ENCODE results near the gene SH3GLB1. TPM values are rescaled to one million over a fixed set of nuclear protein-coding genes. Genes with fewer than 3 reads are reported as not detected.
A peak's percentile ranks its signal among the peaks of the same experiment; 100 is the strongest.

SH3GLB1 gene
- total and polyA plus RNA-seq, 2 of the 4 experiments (the other 2 are of a cell fraction), result 22.2 to 36.5 TPM

DNA sequence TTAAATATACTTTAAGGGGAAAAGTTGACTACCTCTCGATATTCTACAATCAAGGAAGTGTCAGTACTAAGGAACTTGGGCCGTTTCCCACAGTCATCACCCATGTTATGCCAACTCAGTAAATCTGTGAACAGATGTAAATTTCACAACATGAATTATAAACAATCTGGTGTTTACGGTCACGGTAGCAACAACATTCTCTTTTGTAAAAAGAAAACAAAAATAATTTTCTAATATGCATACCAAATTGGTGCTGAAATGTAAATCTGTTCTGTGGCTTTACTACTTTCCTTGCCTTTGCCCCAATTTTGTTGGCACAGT lies 1.2 kb downstream of the SH3GLB1 start:
- POLR2A ChIA-PET (ENCODE audit: unreplicated experiment), result no interaction called here
- dilution Hi-C loops (cut with HindIII; ENCODE audit: low sequenced_read_pairs, unreplicated experiment), result no loop called here

More for the DNA sequence above, 1.2 kb downstream of the SH3GLB1 start:
- peak overlapping the region; percentile 100 for H3K4me2 ChIP-seq (ENCODE audit: low read depth, low read length)
- H2BK5ac ChIP-seq (ENCODE audit: low read depth, low read length, poor library complexity, severe bottlenecking), result peak overlapping the region; percentile 87
- H3K4me1 ChIP-seq (ENCODE audit: control insufficient read depth, insufficient read depth, low read length), result no peaks in the 10 kb centered on the region; the same call in 1 of the 2 replicates
- no peak overlapping the region for H2AFZ ChIP-seq (replicated peaks; ENCODE audit: low read length, poor library complexity)
- WGBS, 2 experiments (ENCODE audit: extremely low coverage in 2 of 2, insufficient read length in 1 of 2), result no CpG with 5 or more reads among the region's 4 CpGs
- H4K91ac ChIP-seq (ENCODE audit: insufficient read depth, low read depth, low read length), result no peak overlapping the region
- no peak overlapping the region for H2BK20ac ChIP-seq (ENCODE audit: low read depth, low read length)
- no peak overlapping the region for H2BK120ac ChIP-seq (ENCODE audit: low read depth, low read length)
- in situ Hi-C loops (cut with MboI; ENCODE audit: low sequenced_read_pairs), result loop anchor here (25.0 kb wide), 1 partner anchor 993 kb away; the partner anchor contains the start of gene ZNHIT6
- DNase-seq (no peak), ATAC-seq (ENCODE audit: low read depth) (no peak)
- no peaks in the 10 kb centered on the region for H3K9me3 ChIP-seq (ENCODE audit: control insufficient read depth, insufficient read depth, low read length)
- peak overlapping the region; percentile 84 for H3K56ac ChIP-seq (ENCODE audit: extremely low read depth, insufficient read depth, low read length)
- H2BK15ac ChIP-seq (ENCODE audit: low read depth, low read length), result no peak overlapping the region
- TSS peak; percentile 30 for BruUV-seq (replicated peaks)
- H3K14ac ChIP-seq (replicated peaks; ENCODE audit: low read depth, low read length), result peak overlapping the region; percentile 92; the same call in 1 of the 2 replicates
- H3K4ac ChIP-seq (ENCODE audit: low read depth, low read length), result peak overlapping the region; percentile 79; the same call in 1 of the 2 replicates
- no peaks in the 10 kb centered on the region for H3K27me3 ChIP-seq (ENCODE audit: control insufficient read depth, insufficient read depth, low read length)
- CTCF ChIA-PET, result interaction anchor here (1.6 kb wide), 1 partner anchor 11 kb away, joined by 5 read pairs; no protein-coding TSS in a partner anchor
- H3K4me3 ChIP-seq (ENCODE audit: insufficient read depth, low read depth, low read length), result peak overlapping the region; percentile 64
- peak overlapping the region; percentile 22 for H3K18ac ChIP-seq (ENCODE audit: low read depth, low read length)
- H3K9me1 ChIP-seq (ENCODE audit: insufficient read depth, low read length), result no peaks in the 10 kb centered on the region; the same call in 1 of the 2 replicates
- H2AK9ac ChIP-seq (replicated peaks; ENCODE audit: low read depth, low read length, poor library complexity), result peak overlapping the region; percentile 98
- peak overlapping the region; percentile 51 for H3K23ac ChIP-seq (ENCODE audit: low read depth, low read length)
- intact Hi-C loops (cut with micrococcal nuclease), result loop anchor here (2.0 to 5.0 kb wide), 3 partner anchors 259 to 379 kb away; partner anchors contain the start of gene ODF2L
- H2AK5ac ChIP-seq (ENCODE audit: low read depth, low read length), result 0 out of 2 replicates have a peak overlapping the region, but pooled peaks have one; percentile 54
- TF ChIP-seq, protein P1, sequence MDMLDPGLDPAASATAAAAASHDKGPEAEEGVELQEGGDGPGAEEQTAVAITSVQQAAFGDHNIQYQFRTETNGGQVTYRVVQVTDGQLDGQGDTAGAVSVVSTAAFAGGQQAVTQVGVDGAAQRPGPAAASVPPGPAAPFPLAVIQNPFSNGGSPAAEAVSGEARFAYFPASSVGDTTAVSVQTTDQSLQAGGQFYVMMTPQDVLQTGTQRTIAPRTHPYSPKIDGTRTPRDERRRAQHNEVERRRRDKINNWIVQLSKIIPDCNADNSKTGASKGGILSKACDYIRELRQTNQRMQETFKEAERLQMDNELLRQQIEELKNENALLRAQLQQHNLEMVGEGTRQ (IDR thresholded peaks at IDR 0.05; ENCODE audit: low read depth, low read length), result no peak
- no peak for TF ChIP-seq CTCF (conservative IDR thresholded peaks at IDR 0.05; ENCODE audit: low read depth, low read length)
- TF ChIP-seq ELK1 (IDR thresholded peaks at IDR 0.05; ENCODE audit: borderline replicate concordance, low read depth, low read length), result no peak
- H4K5ac ChIP-seq (ENCODE audit: low read depth, low read length), result no peak overlapping the region; the same call in 1 of the 2 replicates
- peaks cover 1% of the 10 kb centered on the region for H3K36me3 ChIP-seq (ENCODE audit: control insufficient read depth, insufficient read depth, low read length)
- peak overlapping the region in 1 of 2 experiments; percentile 35; a peak in 2 of 4 replicates for H4K8ac ChIP-seq (ENCODE audit: low read depth in 2 of 2, low read length in 2 of 2)
- H4K20me1 ChIP-seq (ENCODE audit: insufficient read depth, low read length), result peaks cover 49% of the 10 kb centered on the region
- peak overlapping the region; percentile 90 for H3K27ac ChIP-seq (ENCODE audit: insufficient read depth, low read length)
- peak overlapping the region; percentile 96 for H3K9ac ChIP-seq (ENCODE audit: low read depth, low read length)
- H3K79me1 ChIP-seq (ENCODE audit: low read depth in 1 of 2, low read length in 2 of 2), result peaks cover 0 to 19% of the 10 kb centered on the region in 2 experiments; a peak in 2 of 4 replicates
